Right atrium auricular region (tissue), 2 donors: ENCODE measurements around the gene HLA-DOA. TPM values are rescaled to one million over a fixed set of nuclear protein-coding genes. Genes with fewer than 3 reads are reported as not detected.

ENCODE experiments used
- DNase-seq: peaks from one replicate; pipeline ENCODE4 v3.0.0-alpha.2; 2019; ENCODE audit warnings: low spot score
- H3K27ac ChIP-seq, 2 donors: fragments of 200-600 bp; sonication (generic); 1 replicate in 1 of 2; 2 replicates in 1 of 2; pipeline ENCODE4 v1.5.1; 2016 to 2019
- H3K27me3 ChIP-seq, 2 donors: fragments of 200-600 bp; sonication (generic); one replicate each; pipeline versions ENCODE4 v1.5.1 to v1.6.0; 2017 to 2019
- H3K36me3 ChIP-seq: fragments of 200-600 bp; sonication (generic); one replicate; pipeline ENCODE4 v1.5.1; 2016
- H3K4me1 ChIP-seq, 2 donors: fragments of 200-600 bp; sonication (generic); one replicate each; pipeline versions ENCODE4 v1.5.1 to v1.6.0; 2017 to 2019
- H3K4me3 ChIP-seq, 2 donors: fragments of 200-600 bp; sonication (generic); 1 replicate in 1 of 2; 2 replicates in 1 of 2; pipeline ENCODE4 v1.5.1; 2017 to 2019; ENCODE audit warnings: mild to moderate bottlenecking in 1 of 2, moderate library complexity in 1 of 2
- H3K9me3 ChIP-seq, 2 donors: fragments of 200-600 bp; sonication (generic); one replicate each; pipeline ENCODE4 v1.5.1; 2019
- CTCF ChIP-seq, 2 donors: fragments of 200-600 bp; sonication (generic); IDR thresholded peaks; one replicate each; pipeline ENCODE4 v1.5.1; 2019; ENCODE audit warnings: antibody characterized with exemption in 2 of 2
- total RNA-seq, 2 donors: library from RNA; depleted of rRNA; stranded (reverse); fragments of >200 nt; gene quantifications; one replicate each; pipeline ENCODE4 v1.1.0, GENCODE V29; 2016

Gene HLA-DOA
- total RNA-seq, 2 donors from 2014 or later: 2.6 to 15.6 TPM

- DNase-seq: no peak
- peaks cover 0 to 17% of the 10 kb centered on the region in 2 donors for H3K4me1 ChIP-seq
- no peaks in the 10 kb centered on the region for H3K27me3 ChIP-seq
- H3K36me3 ChIP-seq: no peaks in the 10 kb centered on the region
- no peak for TF ChIP-seq CTCF (IDR thresholded peaks at IDR 0.05)
- no peak overlapping the region for H3K27ac ChIP-seq
- no peak overlapping the region for H3K4me3 ChIP-seq
- no peaks in the 10 kb centered on the region for H3K9me3 ChIP-seq
Measured at GRCh38 chr6:32962213-32962826, 47.1 kb downstream of the HLA-DOA start.

GRCh38 chr6:32960563-32960962 is 48.8 kb downstream of the HLA-DOA start:
- Histone ChIP-seq H3K36me3 (no peaks in the 10 kb centered on the region), H3K4me3 (no peak overlapping the region), H3K27me3 (no peaks in the 10 kb centered on the region)

DNA sequence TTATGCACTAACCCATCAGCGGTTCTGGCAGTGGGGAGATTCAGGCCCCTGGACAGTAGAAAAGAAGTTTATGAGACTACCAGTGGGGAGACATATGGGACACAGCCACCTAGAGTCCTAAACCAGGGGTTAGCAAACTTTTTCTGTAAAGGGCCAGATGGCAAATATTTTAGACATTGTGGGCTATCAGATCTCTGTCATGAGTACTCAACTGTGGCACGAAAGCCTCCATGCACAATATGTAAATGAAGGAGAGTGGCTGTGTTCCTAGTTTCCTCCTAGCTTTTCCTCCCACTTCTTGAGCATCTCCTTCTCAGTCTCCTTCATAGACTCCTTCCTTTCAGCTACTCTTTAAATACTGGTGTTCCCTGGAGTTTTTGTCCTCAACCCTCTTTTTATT is 53.2 kb downstream of the HLA-DOA start:
- Histone ChIP-seq H3K27ac (no peak overlapping the region), H3K36me3 (no peaks in the 10 kb centered on the region), H3K27me3 (no peaks in the 10 kb centered on the region), H3K4me1 (peaks cover 0 to 7% of the 10 kb centered on the region in 2 donors), H3K4me3 (no peak overlapping the region), H3K9me3 (no peaks in the 10 kb centered on the region)
- no peak for TF ChIP-seq CTCF (IDR thresholded peaks at IDR 0.05)
- no peak for DNase-seq

More at GRCh38 chr6:32960563-32960962, 48.8 kb downstream of the HLA-DOA start:
- no peak for TF ChIP-seq CTCF (IDR thresholded peaks at IDR 0.05)
- Histone ChIP-seq H3K27ac (no peak overlapping the region), H3K9me3 (no peaks in the 10 kb centered on the region), H3K4me1 (no peaks in the 10 kb centered on the region)
- no peak for DNase-seq

DNA sequence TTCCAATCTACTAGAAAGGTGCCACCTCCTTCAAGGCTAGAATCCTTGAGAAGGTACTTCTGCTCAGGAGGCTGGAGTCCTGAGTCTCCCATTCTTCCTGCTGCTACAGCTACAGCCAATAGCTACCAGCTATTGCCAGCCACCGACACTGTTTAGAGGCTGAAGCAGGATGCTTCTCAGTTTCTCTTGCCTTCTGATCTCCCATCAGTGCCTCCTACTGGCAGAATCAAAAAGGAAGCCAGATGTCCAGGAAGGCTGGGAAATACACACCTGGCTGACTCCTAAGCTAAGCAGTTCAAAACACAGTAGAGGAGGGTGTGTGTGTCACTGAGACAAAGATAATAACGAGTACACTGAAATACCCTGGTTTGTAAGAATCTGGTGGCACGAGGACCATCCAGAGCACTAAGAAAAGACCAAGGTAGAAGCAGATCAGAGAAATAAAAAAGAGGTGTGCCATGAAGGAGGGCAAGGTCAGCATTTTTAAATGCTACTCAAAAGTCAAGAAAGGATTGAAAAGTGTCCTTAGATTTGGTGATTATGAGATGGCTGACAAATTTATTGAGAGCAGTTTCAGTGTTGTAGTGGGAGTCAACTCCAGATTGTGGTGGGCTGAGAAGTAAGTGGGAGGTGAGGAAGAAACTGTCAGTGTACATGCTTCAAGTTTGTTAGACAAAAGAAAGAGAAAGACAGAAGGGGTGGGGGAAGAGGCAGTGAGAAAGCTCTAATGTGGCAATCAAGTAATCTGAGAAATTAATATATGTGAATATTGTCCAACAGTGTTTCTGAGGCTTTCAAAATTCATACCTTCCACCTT is 54.2 kb downstream of the HLA-DOA start:
- Histone ChIP-seq H3K27me3 (no peaks in the 10 kb centered on the region), H3K36me3 (no peaks in the 10 kb centered on the region), H3K9me3 (no peaks in the 10 kb centered on the region), H3K4me1 (peaks cover 0 to 7% of the 10 kb centered on the region in 2 donors), H3K4me3 (no peak overlapping the region), H3K27ac (no peak overlapping the region)
- DNase-seq: no peak
- TF ChIP-seq CTCF (IDR thresholded peaks at IDR 0.05): no peak

DNA sequence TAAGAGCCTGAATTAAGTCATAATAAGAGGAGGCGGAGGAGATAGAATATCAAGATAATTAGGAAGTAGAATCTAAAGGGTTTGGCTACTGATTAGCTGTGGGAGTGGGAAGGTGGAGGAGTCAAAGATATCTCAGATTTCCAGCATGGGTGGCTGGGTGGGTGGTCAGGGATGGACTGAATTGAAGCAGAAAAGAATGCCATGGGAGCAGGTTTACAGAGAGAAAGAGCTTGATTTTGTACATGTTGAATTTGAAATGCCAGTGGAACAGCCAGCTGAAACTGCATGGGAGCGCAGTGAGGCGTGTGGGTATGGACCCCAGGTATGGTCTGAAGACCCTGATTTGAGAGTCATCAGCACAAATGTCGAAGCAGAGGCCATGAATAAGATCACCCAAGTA is 55.1 kb downstream of the HLA-DOA start:
- H3K9me3 ChIP-seq: no peaks in the 10 kb centered on the region
- no peak for TF ChIP-seq CTCF (IDR thresholded peaks at IDR 0.05)
- peaks cover 0 to 7% of the 10 kb centered on the region in 2 donors for H3K4me1 ChIP-seq
- H3K36me3 ChIP-seq: no peaks in the 10 kb centered on the region
- no peak overlapping the region for H3K4me3 ChIP-seq
- no peaks in the 10 kb centered on the region for H3K27me3 ChIP-seq
- no peak for DNase-seq
- H3K27ac ChIP-seq: no peak overlapping the region

Other genes with a start within 250 kb of the HLA-DOA start
- gene HLA-DQB2, start 246.1 kb downstream of the HLA-DOA start, total RNA-seq: 1 to 10 TPM in 1 of 2 donors, not detected in 1; 1.3 TPM
- not detected for gene HLA-DOB, start 192.6 kb downstream of the HLA-DOA start, total RNA-seq
- 1 to 10 TPM; 3.4 to 6.3 TPM for gene TAP2, start 170.9 kb downstream of the HLA-DOA start, total RNA-seq
- gene PSMB8, start 165.5 kb downstream of the HLA-DOA start, total RNA-seq: 10 to 100 TPM; 15.4 to 29.2 TPM
- 10 to 100 TPM; 11.9 to 26.5 TPM for gene TAP1, start 155.9 kb downstream of the HLA-DOA start, total RNA-seq
- 10 to 100 TPM; 10.9 to 17.6 TPM for gene PSMB9, start 155.4 kb downstream of the HLA-DOA start, total RNA-seq
- 10 to 100 TPM in 1 of 2 donors, 1 to 10 TPM in 1; 3.6 to 12.9 TPM for gene HLA-DMB, start 68.6 kb downstream of the HLA-DOA start, total RNA-seq
- gene HLA-DMA, start 56.5 kb downstream of the HLA-DOA start, total RNA-seq: 10 to 100 TPM in 1 of 2 donors, 1 to 10 TPM in 1; 9.2 to 15.4 TPM
- 10 to 100 TPM; 56.9 to 91.1 TPM for gene BRD2, start 41.0 kb downstream of the HLA-DOA start, total RNA-seq
- 10 to 100 TPM; 13.1 to 60.5 TPM for gene HLA-DPA1, start 64.1 kb upstream of the HLA-DOA start, total RNA-seq
- gene HLA-DPB1, start 66.4 kb upstream of the HLA-DOA start, total RNA-seq: 10 to 100 TPM; 22.0 to 76.7 TPM
- 1 to 10 TPM in 1 of 2 donors, under 1 TPM in 1; 0.63 to 1.5 TPM for gene COL11A2, start 182.9 kb upstream of the HLA-DOA start, total RNA-seq
- gene RXRB, start 191.1 kb upstream of the HLA-DOA start, total RNA-seq: 10 to 100 TPM; 17.1 to 17.4 TPM
- gene SLC39A7, start 191.3 kb upstream of the HLA-DOA start, total RNA-seq: 10 to 100 TPM; 67.0 to 70.0 TPM
- gene HSD17B8, start 195.1 kb upstream of the HLA-DOA start, total RNA-seq: 10 to 100 TPM; 10.3 to 31.4 TPM
- 10 to 100 TPM in 1 of 2 donors, 1 to 10 TPM in 1; 7.5 to 13.9 TPM for gene RING1, start 198.9 kb upstream of the HLA-DOA start, total RNA-seq